CD1c-positive myeloid dendritic cell (primary cell): ENCODE measurements around the gene GRAP.
A peak's percentile ranks its signal among the peaks of the same experiment; 100 is the strongest.

ENCODE experiments used
- DNase-seq: peaks from one replicate; pipeline ENCODE4 v3.0.0-alpha.2; 2016; ENCODE audit errors: extremely low spot score

The GRAP gene

DNA sequence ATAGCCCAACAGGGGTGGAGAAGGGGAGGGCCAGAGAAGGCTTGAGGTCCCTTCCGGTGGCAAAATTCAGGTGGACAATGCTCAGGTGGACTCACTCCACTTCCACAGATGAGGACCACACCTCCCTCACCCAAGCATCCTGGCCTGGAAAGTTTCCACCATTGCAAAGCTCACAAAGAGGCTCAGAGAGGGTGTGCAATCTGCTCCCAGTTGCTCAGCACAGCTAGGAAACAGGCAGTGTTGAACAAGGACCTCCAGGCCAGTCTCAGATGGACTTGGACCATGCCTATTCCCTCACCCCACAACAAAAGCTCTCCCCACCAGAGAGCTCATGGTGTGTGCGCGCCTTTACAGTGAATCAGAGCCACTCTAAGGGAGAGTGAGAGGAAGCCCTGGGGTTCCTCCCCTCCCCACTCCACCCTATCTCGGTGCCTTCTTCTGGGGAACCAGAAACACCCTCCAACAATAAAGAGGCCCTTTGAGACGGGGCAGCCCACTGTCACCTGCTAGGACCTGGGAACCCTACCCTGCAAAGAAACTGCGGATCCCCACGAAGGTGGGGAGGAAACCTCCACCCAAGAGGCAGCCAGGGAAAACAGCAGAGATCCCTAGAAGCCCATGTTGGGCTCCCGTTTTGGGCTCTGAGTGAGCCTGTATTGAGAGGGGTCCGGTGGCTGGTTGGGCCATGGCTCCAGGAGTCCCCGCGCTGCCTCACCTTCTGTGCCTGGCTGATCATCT lies 43.8 kb downstream of the GRAP start:
- DNase-seq: peak; percentile 12

DNA sequence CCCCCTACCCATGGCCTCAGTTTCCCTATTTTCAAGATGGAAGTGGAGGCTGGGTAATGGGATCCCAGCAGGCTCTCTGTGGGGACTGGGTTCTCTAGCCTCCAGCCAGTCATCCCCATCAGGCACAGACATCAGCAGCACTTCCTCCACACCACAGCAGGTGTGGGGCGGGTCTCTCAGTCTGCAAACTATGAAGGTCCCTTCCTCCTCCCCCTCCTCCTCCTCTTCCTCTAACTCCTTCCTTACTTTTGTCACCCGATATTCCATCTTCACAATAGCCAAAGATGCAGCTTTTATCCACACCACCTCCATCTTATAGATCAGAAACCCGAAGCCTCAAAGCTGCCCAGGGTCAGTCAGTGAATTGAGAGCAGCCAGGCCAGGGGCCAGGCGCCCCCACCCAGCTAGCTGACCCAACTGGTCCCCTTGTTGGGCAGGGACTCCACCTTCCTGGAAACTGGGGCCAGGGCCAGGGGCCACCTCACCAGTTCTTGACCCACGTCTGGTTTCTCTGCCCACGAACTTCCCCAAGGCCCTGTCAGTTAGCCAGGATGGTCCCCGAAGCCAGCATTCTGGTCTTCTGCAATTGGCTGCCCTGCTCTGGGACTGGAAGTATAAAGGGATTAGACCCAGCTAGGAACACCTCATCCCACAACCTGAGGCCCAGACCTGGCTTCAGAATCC lies 44.7 kb downstream of the GRAP start:
- DNase-seq: peak; percentile 33

DNA sequence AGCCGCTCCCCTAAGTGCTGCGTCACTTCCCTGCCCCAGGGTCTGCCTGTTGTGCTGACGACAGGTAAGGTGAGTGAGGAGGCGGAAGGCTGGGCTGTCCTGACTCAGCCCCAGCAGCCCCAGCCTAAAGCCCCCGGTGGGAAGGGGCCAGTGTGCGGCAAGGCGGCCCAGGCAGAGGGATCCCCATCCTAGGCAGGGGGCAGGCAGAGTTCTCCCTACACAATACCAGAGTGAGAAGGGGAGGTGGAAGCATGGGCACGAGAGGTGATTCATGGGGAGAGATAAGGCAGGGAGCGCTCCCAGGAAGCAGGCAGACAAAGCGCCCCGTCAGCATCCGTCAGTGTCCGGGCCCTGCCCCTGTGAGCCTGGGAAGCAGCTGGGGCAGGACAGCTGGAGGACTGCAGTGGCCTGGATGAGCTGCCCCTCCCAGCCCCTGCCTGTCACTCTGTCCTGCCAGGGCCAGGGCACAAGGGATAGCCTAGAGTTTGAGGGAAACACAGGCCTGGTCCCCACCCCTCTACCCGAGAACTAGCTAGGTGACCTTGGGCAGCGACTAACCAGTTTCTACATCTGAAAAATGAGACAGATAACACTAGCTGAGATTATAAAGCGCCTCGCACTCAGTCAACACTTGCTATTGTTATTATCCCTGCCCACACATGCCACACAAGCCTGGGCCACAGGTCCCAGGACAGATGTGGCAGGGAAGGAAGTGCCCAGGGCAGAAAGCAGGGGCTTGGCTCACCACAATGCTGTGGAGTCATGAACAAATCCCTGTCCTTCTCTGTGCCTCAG lies 46.0 kb downstream of the GRAP start:
- DNase-seq: no peak

DNA sequence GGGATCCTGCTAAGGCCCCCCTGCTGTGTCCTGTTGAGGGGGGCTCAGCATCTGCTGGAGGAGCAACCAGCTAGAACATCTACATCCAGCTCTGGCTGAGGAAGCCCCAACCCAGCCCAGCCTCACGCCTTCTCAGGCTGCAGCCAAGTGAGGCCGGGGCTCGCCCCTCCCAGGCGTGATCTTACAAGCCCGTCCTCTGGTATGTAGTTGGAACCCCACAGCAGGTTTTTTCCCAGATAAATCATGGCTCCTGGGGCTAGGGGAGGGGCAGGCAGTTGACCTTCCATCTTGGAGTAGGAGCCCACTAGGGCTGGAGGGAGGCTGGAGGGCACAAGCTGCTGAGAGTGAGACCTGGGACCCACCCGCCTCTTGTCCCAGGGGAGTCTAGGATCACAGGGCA lies 46.8 kb downstream of the GRAP start:
- no peak for DNase-seq

DNA sequence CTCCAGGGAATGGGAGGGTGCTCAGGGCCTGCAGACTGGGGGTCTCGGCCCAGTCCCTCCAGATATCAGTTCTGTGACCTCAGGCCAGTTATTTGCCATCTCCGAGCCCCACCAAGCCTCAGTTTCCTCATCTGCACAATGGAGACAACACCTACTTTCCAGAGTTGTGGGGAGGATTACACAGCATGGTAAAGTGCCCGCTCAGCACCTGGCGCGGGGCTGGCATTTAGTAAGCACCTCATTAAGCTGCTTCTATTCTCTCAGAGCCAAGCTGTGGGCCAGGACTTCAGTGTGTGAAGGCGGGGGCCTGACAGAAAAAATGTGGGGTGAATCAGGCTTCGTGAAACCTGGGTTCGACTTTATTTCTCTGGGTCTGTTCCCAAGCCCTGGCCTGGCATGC lies 47.4 kb downstream of the GRAP start:
- DNase-seq: no peak

DNA sequence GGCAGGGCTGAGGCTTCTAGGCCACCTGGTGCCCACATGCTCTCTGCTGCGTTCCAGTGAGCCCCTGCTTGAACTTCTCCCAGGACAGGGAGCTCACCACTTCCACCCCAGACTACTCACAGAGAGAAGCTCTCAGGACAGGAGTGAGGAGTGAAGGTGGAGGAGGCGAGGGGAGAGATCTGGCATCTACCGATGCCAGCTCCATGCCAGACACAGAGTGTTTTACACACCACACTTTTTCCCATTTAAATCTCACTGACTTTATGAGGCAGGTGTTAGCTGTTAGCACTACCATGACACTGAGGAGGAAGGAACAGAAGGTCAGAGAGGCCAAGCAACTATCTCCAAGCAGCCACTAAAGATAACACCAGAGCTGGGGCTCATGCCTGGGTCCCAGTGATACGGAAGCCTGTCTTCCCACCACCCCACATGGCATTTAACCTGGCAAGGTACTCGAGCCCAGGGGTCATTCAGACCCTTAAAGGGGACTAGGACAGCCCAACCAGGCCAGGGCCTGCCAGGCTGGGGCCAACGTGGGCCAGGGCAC lies 49.0 kb downstream of the GRAP start:
- no peak for DNase-seq

DNA sequence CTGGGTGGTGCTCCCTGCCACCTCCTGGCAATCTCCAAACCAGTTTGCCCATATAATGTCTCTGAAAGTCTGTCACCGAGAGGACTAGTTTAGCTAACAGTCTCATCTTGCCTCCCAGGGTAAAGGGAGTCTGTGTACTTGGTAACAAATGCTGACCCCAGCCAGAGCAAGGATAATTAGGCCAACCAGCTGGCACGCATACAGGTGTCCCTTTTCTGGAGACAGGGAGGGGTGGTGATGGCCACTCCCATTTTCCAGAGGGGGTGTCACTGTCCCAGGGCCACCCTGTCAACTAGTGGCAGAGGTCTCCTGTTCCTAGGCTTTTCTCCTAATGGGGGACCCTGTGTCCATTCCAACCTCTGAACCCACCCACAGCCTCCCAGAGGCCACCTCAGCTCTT lies 50.3 kb downstream of the GRAP start:
- DNase-seq: no peak

DNA sequence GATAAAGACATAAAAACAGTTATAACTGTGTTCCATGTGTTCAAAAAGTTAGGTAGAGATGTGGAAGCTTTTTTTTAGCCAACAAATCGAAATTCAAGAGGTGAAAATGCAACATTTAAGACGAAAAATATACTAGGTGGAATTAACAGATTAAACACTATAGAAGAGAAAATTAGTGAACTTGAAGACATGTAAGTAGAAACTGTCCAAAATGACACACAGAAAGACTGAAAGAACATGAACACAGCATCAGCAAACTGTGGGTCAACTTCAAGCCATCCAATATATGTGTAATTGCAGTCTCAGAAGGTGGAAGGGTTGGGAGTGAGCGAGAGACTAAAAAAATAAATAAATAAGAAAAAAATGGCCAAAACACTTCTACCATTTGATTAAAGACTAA lies 51.5 kb downstream of the GRAP start:
- DNase-seq: no peak

DNA sequence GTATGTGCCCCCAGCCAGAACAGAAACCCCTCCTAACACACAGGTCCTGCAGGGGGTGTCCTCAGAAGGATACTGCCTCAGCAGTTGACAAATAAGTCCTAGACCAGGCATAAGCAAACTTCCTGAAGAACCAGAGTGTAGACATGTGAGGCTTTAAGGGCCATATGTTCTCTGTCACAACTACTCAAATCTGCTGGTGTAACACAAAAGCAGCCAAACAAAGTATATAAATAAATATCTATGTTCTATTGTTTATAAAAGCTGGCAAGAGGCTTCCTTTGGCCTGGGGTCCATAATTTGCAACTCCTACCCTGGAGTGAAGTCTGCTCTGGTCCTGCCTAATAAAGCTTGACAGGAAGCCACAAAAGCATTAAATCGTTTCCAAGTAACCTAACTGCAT lies 52.1 kb downstream of the GRAP start:
- DNase-seq: no peak

DNA sequence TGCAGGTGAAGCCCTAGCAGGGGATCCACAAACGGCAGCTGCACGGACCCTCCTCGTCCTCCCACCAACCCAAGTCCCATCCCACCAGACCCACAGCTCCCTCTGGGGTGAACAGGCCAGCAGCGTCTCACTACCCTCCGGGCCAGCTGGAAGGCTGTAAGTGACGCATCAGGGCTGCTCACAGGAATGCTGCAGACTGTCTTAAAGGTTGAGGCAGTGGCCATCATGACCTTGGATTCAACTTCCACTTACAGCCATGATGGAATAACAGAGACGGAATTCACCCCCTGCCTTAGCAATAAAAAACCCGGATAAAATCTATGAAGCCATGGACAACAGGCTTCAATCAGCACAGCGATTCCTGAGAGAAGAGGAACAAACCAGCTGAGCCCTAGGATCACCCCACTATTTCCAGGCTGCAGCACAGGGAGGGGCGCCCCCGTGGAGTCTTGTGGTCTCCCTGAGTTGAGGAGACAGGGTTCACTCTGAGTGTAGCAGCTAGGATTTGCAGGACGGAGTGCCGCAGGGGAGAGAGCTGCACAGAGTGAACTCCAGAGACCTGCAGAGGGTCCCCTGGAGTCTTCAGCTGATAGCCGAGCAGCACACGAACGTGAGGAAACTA lies 52.7 kb downstream of the GRAP start:
- DNase-seq: no peak

DNA sequence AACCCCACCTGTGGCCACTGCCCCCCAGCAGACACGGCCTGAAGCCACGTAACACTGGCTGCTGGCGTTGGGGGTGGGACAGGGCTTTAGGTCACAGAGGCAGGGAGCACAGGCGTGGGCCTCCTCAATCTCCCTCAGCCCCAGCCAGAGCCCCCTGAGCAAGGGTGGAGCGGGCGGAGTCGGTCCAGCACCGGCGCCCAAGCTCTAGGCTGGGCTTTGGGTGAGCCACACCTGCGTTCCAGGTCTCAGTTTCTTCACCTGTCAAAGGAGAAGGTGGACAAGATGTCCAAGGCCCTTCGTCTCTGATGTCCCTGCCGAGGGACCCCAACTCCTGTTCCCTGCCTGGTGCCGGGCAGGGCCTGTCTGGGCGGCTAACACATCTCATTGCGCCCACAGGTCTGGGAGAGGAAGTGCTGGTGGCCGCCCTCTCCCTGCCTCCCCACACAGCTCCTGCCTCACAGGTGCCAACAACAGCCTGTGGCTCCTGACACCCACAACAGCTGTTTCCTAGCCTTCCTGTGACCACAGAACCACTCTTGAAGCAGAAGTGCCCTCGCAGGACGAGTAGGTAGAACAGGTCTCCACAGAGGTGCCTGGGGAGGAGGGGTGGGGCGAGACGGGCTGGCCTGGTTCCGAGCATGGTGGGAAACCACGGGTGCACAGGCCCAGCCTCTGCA lies 54.2 kb downstream of the GRAP start:
- DNase-seq: no peak

DNA sequence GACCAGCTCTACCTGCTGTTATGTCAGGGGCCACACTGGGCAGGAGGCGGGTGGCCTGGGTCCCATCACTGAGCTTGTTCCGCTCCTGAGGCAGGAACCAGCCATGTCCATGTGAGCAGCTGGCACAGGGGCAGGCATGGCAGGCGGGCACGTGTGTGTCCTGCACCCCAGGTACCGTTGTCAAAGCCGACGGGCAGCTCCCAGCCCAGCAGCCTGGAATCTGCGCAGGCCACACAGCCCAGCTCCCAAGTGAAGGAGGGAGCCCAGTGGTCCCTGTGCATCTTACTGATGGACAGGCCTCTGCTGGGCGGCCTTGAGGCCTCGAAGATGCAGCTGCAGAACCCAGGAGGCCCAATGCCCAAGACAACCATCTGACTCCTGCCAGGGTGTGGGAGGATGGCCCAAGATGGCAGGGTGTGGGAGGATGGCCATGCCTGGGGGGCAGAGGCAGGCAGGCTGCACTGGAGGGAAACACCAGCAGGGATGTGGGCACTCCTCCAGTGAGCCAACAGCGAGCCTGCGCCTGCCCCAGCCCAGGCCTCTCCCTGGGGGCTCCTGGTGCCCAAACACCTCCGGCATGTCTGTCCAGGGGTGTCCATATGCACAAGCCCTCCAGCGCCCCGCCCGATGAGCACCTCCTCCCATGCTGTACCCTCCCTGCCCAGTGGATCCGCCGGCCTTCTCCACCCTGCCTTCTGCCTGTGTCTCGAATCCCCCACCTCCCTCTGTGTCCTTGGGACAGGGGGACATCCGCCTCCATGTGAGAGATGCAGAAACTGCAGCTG lies 55.0 kb downstream of the GRAP start:
- DNase-seq: no peak

DNA sequence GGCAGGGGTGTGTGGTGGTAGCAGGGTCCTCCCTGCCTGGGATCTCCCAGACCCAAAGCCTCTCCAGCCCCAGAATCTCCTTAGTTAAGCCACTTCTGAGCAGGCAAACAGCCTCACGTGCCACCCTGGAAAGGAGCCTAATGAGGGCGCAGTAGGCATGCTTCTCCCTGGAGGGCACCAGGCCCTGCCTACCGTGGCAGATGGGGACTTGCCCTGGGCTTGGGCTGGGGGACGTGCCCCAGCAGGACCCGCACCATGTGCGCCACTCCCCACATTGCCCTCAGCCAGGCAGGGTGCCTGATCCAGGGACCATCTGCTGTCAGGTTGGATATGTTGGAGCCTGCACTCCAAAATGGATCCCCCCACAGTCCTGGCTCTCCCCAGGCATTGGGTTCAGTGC lies 56.4 kb downstream of the GRAP start:
- no peak for DNase-seq

DNA sequence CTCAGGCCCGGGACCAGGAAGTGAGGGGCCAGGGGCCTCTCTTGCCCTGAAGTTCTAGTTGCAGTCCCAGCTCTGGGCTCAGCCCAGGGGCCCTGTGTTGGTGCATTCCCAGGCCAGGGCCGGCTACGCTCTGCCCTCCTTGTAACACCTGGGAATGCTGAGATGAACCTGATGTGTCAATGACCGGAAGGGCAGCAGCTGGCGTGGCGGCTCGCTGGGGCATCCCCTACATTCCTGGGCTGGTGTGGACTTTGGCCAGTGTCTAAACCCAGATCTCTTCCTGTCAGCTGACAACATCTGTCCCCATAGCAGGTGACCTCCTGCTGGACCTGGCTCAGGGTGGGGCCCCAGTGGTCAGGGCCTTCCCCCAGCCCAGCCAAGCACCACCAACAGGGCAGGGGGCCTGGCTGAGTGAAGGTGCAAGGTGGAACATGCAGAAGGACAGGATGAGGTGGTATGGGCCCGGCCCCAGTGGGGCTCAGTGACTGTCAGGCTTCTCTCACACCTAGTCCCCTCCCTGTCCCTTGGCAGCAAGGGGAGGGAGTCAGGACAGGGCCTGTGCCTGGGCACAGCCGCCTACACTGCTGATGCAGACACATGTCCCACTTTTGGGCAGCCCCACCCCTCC lies 58.1 kb downstream of the GRAP start:
- no peak for DNase-seq

DNA sequence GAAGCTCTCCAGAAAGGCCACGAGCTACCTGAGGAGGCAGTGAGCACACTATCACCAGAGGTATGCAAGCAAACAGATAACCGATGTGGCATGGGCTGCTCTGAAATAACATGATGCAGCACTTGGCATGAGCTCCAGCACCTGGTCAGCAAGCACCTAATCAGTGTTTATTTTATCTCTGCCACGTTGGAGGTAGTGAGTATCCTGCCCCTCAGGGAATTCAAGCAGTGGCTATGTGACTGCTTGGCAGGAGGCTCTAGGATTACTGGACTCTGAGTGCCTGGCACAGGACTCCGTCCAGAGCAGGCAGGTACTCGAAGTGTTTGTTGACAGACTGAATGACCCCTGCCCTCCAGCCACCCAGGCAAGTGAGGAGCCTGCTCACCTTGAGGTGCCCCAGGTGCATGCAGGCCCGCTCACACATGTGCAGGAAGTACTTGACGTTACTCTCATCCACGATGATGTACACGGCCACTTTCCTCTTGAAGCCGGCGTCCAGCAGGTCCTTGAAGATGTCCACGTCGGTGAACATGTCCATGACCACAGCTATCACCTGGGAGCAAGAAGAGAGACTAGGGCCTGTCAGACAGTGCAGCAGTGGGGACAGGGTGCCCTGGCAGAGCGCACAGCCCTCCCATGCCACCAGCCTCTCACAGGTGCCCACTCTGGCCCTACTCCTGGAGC lies 58.8 kb downstream of the GRAP start:
- DNase-seq: no peak

DNA sequence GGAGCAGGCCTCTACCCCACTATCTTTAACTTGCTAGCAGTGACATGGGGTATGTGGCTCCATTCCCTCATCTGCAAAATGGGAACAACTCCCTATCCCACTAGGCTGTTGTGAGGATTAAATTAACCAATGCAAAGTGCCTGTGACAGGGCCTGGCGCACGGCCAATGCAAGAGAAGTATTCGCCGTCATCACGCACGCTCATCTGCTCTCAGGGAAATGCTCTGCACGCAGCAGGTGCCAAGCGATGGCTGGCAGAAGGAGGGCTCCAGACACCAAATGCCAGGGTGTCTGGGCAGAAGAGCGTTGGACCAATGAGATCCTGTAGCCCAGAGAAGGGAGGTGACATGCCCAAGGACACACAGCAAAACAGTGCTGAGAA lies 59.5 kb downstream of the GRAP start:
- no peak for DNase-seq

DNA sequence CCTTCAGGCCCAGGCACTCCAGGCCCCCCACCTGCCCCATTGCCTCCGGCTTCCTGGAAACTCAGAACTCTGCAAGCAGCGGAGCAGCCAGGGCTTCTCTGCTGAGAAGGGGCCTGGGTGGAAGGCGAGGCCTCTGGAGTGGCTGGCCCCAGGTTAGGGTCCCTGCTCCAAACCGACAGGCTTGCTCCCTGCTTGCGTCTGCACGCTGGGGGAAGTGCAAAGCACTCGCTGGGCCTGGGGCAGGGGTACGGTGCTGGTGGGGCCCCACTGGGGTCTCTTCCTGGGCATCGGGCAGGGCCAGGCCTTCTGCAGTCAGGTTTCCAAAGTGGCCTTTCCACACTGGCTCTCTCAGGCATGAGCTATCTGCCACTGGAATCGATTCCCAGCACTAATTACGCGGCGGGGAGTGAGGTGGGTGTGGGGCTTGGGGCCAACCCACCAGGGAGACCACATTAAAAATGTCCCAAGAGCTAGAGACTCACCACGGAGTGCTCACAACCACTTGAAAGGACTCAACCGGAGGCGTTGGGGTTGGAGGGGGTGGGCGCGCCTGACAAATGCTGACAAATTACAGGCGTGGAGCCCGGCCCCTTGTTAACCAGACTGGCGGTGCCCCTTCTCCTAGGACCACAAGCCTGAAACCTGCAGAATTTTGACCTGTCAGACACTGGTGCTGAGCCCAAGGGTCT lies 60.1 kb downstream of the GRAP start:
- DNase-seq: no peak

DNA sequence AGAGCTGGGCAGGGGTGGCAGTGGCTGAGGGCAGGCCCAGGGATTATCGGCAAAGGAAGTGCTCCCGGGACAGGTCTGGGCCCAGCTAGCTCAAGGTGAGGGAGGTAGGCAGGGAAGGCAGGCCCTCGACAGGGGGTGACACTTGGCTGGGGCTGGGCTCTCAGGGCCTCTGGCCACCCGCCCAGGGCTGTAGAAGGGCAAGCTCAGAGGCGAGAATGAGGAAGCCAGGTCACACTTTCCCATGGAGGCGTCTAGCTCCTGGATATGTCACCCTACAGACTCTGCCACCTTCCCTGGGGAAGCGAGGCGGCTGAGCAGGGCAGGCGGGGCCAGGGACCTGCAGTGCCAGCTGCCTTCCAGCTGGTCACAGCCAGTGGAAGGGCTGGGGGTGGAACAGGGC lies 61.3 kb downstream of the GRAP start:
- no peak for DNase-seq
